Measurements from ENCODE around the gene PRELP.

GRCh38 chr1:203451836-203452784, 23.5 kb upstream of the PRELP start:
- TF ChIP-seq CTCF (IDR thresholded peaks at IDR 0.05; ENCODE audit: low read depth, low read length, missing input control) = no peak
- no peak for TF ChIP-seq NR2F2 (IDR thresholded peaks at IDR 0.05)
- TF ChIP-seq GABPA (IDR thresholded peaks at IDR 0.05 in 1 of 2, conservative IDR thresholded peaks at IDR 0.05 in 1 of 2) = no peak
- no peak for TF ChIP-seq YY1 (IDR thresholded peaks at IDR 0.05)

All from liver (tissue), 3 donors.